ENCODE results near the gene PPARA. TPM values are rescaled to one million over a fixed set of nuclear protein-coding genes. Genes with fewer than 3 reads are reported as not detected.

Gene PPARA
- total and polyA plus RNA-seq, 2 experiments from 2014 or later: 8.7 to 14.4 TPM

DNA sequence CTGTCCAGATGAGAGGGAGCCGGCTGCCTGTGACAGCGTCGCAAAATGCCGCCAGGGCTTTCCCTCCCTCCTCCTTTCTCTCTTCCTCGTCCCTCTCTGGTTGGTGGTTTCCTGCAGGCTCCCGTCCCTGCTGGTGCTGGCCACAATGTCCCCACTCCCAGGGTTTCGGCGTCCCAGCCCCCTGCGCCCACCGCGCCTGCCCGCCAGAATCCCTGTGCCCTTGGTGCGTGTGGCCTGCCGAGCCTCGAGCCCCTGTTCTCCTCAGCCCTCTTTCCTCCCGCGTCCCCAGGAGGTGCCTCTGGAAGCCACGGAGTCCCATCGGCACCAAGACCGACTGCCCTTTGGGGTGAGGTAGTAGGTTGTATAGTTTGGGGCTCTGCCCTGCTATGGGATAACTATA is 37.9 kb upstream of the PPARA start:
- Histone ChIP-seq H3K4me1 (ENCODE audit: insufficient read depth) (peaks cover 26% of the 10 kb centered on the region), H3K4me2 (ENCODE audit: unreplicated experiment) (no peak overlapping the region), H3K27me3 (replicated peaks; ENCODE audit: insufficient read depth) (no peaks in the 10 kb centered on the region), H3K79me2 (ENCODE audit: insufficient read depth) (peaks cover 49% of the 10 kb centered on the region), H3K9me3 (ENCODE audit: low read depth) (no peaks in the 10 kb centered on the region), H3K27ac (peak overlapping the region; percentile 82), H3K9me2 (ENCODE audit: insufficient read depth) (no peaks in the 10 kb centered on the region), H4K20me1 (ENCODE audit: insufficient read depth) (no peaks in the 10 kb centered on the region), H3K9ac (0 out of 2 replicates have a peak overlapping the region, but pooled peaks have one; percentile 19), H3F3A (ENCODE audit: insufficient read depth) (peaks cover 85% of the 10 kb centered on the region), H3K4me3 (no peak overlapping the region), H3K36me3 (ENCODE audit: low read depth) (peaks cover 18% of the 10 kb centered on the region), H2AFZ (no peak overlapping the region)
- WGBS, 2 experiments (ENCODE audit: low coverage in 1 of 2, low lambda C conversion rate in 2 of 2, missing lambda C conversion rate in 2 of 2): 72 to 74% methylated on average over 20 of the region's 20 CpGs
- TF ChIP-seq EZH2phosphoT487 (IDR thresholded peaks at IDR 0.05; ENCODE audit: insufficient read depth, low read depth): no peak
- TF ChIP-seq EZH2 (IDR thresholded peaks at IDR 0.05; ENCODE audit: insufficient read depth, poor library complexity, severe bottlenecking): no peak
- in situ Hi-C loops (cut with MboI): no loop called here
- peak; percentile 19 for DNase-seq

GRCh38 chr22:46113110-46113909 is 37.0 kb upstream of the PPARA start:
- DNase-seq: peak; percentile 25
- Histone ChIP-seq H3K9me2 (ENCODE audit: insufficient read depth) (no peaks in the 10 kb centered on the region), H3K79me2 (ENCODE audit: insufficient read depth) (peaks cover 40% of the 10 kb centered on the region), H2AFZ (no peak overlapping the region), H3K4me1 (ENCODE audit: insufficient read depth) (peaks cover 20% of the 10 kb centered on the region), H3K9ac (peak overlapping the region; percentile 19), H3K4me2 (ENCODE audit: unreplicated experiment) (no peak overlapping the region), H4K20me1 (ENCODE audit: insufficient read depth) (no peaks in the 10 kb centered on the region), H3K27me3 (replicated peaks; ENCODE audit: insufficient read depth) (no peaks in the 10 kb centered on the region), H3F3A (ENCODE audit: insufficient read depth) (peaks cover 86% of the 10 kb centered on the region), H3K9me3 (ENCODE audit: low read depth) (no peaks in the 10 kb centered on the region), H3K36me3 (ENCODE audit: low read depth) (peaks cover 15% of the 10 kb centered on the region; the same call in 1 of the 2 replicates), H3K4me3 (no peak overlapping the region), H3K27ac (peak overlapping the region; percentile 82)
- 64 to 67% methylated on average over 16 to 22 of the region's 25 CpGs for WGBS, 2 experiments (ENCODE audit: low coverage in 1 of 2, low lambda C conversion rate in 2 of 2, missing lambda C conversion rate in 2 of 2)
- TF ChIP-seq EZH2phosphoT487 (IDR thresholded peaks at IDR 0.05; ENCODE audit: insufficient read depth, low read depth) (no peak), EZH2 (IDR thresholded peaks at IDR 0.05; ENCODE audit: insufficient read depth, poor library complexity, severe bottlenecking) (no peak)
- in situ Hi-C loops (cut with MboI): no loop called here

DNA sequence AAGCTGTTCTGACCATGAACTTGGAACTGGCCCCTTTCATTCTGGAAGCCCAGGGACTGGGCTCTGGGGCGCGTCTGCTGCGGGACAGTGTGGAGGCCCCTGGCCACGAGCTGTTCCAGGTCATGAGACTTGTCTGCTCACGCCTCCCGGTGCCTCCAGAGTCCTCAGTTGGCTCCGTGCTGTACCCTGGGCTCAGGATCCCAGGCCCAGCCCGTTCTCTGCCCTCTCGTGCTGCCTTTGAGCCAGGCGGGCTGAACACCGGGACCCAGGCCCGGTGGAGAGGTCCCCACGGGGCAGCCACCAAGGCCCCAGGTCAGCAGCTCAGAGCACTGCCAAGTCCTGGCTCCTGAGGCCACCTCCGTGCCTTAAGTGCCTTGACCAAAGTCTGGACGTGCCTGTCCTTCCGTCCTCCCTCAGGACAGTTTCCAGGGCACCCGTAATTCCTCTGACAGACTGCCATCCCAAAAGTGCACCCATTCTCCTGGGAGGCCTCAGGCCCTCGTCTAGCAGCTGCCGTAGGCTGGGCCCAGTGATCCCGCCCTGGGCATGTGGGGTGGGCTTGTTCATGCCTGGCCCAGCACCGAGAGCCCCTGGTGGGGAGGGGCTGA is 36.3 kb upstream of the PPARA start:
- Histone ChIP-seq H3K9ac (peak overlapping the region; percentile 4; the same call in 1 of the 2 replicates), H3K79me2 (ENCODE audit: insufficient read depth) (peaks cover 32% of the 10 kb centered on the region; the same call in 1 of the 2 replicates), H3K4me3 (no peak overlapping the region), H3K4me2 (ENCODE audit: unreplicated experiment) (no peak overlapping the region), H3K9me2 (ENCODE audit: insufficient read depth) (no peaks in the 10 kb centered on the region), H3K4me1 (ENCODE audit: insufficient read depth) (peaks cover 16% of the 10 kb centered on the region), H3K27ac (peak overlapping the region; percentile 82), H3K9me3 (ENCODE audit: low read depth) (no peaks in the 10 kb centered on the region), H4K20me1 (ENCODE audit: insufficient read depth) (no peaks in the 10 kb centered on the region), H2AFZ (no peak overlapping the region), H3F3A (ENCODE audit: insufficient read depth) (peaks cover 88% of the 10 kb centered on the region), H3K36me3 (ENCODE audit: low read depth) (peaks cover 15% of the 10 kb centered on the region; the same call in 1 of the 2 replicates), H3K27me3 (replicated peaks; ENCODE audit: insufficient read depth) (no peaks in the 10 kb centered on the region)
- TF ChIP-seq EZH2phosphoT487 (IDR thresholded peaks at IDR 0.05; ENCODE audit: insufficient read depth, low read depth): no peak
- no peak for TF ChIP-seq EZH2 (IDR thresholded peaks at IDR 0.05; ENCODE audit: insufficient read depth, poor library complexity, severe bottlenecking)
- 55 to 56% methylated on average over 14 to 20 of the region's 21 CpGs for WGBS, 2 experiments (ENCODE audit: low coverage in 1 of 2, low lambda C conversion rate in 2 of 2, missing lambda C conversion rate in 2 of 2)
- in situ Hi-C loops (cut with MboI): no loop called here
- DNase-seq: peak; percentile 45

- H3K4me2 ChIP-seq (ENCODE audit: unreplicated experiment): no peak overlapping the region
- in situ Hi-C loops (cut with MboI): no loop called here
- no peak for TF ChIP-seq EZH2phosphoT487 (IDR thresholded peaks at IDR 0.05; ENCODE audit: insufficient read depth, low read depth)
- no peak for TF ChIP-seq EZH2 (IDR thresholded peaks at IDR 0.05; ENCODE audit: insufficient read depth, poor library complexity, severe bottlenecking)
- H3K4me1 ChIP-seq (ENCODE audit: insufficient read depth): peaks cover 16% of the 10 kb centered on the region
- peaks cover 11% of the 10 kb centered on the region; the same call in 1 of the 2 replicates for H3K36me3 ChIP-seq (ENCODE audit: low read depth)
- H3K9me3 ChIP-seq (ENCODE audit: low read depth): no peaks in the 10 kb centered on the region
- H3K27ac ChIP-seq: peak overlapping the region; percentile 82
- no peak overlapping the region for H3K4me3 ChIP-seq
- H2AFZ ChIP-seq: no peak overlapping the region
- H3K9me2 ChIP-seq (ENCODE audit: insufficient read depth): no peaks in the 10 kb centered on the region
- H3K27me3 ChIP-seq (replicated peaks; ENCODE audit: insufficient read depth): no peaks in the 10 kb centered on the region
- H3F3A ChIP-seq (ENCODE audit: insufficient read depth): peaks cover 81% of the 10 kb centered on the region
- WGBS, 2 experiments (ENCODE audit: low coverage in 1 of 2, low lambda C conversion rate in 2 of 2, missing lambda C conversion rate in 2 of 2): 43 to 47% methylated on average over 14 to 15 of the region's 15 CpGs
- peaks cover 25% of the 10 kb centered on the region; the same call in 1 of the 2 replicates for H3K79me2 ChIP-seq (ENCODE audit: insufficient read depth)
- peak; percentile 45 for DNase-seq
- H3K9ac ChIP-seq: peak overlapping the region; percentile 48
- H4K20me1 ChIP-seq (ENCODE audit: insufficient read depth): no peaks in the 10 kb centered on the region
Measured at GRCh38 chr22:46114518-46115387, 35.6 kb upstream of the PPARA start.

Data from GM23248 (cell line).